Endothelial cell of umbilical vein (primary cell): ENCODE measurements around the gene NELFCD. TPM values are rescaled to one million over a fixed set of nuclear protein-coding genes. Genes with fewer than 3 reads are reported as not detected.

Experiments used
- BruUV-seq: library from RNA; stranded (reverse); fragments of 400-500 nt; replicated peaks from 2 replicates; lab custom pipeline; 2021; lab: Mats Ljungman, UMichigan
- CTCF ChIA-PET: fragments of 300-600, 350-600 bp; sonication (Branson Sonifier 250); formaldehyde crosslinking; loops from one replicate; lab custom pipeline; 2021; ENCODE audit warnings: antibody characterized with exemption, inconsistent platforms; lab: Charles Lee
- POLR2A ChIA-PET: fragments of 300-600, 350-600 bp; sonication (Branson Sonifier 250); formaldehyde crosslinking; loops from one replicate; lab custom pipeline; 2021; ENCODE audit warnings: antibody characterized with exemption, inconsistent platforms; lab: Charles Lee
- DNase-seq: peaks from one replicate; pipeline ENCODE4 v3.0.0-alpha.2; 2011; ENCODE audit warnings: low read depth, low spot score
- FAIRE-seq: peaks from 2 replicates; lab custom pipeline; 2011; peaks lifted over from hg19 to GRCh38; lab: Jason Lieb, UNC
- H2AFZ ChIP-seq: 2 replicates; pipeline ENCODE4 v1.6.0; 2012; ENCODE audit warnings: low read depth, low read length, control low read depth, inconsistent platforms
- H3K27ac ChIP-seq: 2 replicates; pipeline ENCODE4 v1.5.1; 2011; ENCODE audit warnings: low read depth, mild to moderate bottlenecking, control low read depth, low read length, moderate library complexity; ENCODE audit not compliant: insufficient read depth
- H3K27me3 ChIP-seq, 2 experiments: 2 replicates each; pipeline versions ENCODE4 v1.6.0 to v1.6.1; 2011; ENCODE audit warnings: low read length in 2 of 2, mixed read lengths in 1 of 2; ENCODE audit not compliant: control insufficient read depth in 2 of 2, insufficient read depth in 2 of 2
- H3K36me3 ChIP-seq, 2 experiments: 2 replicates in 1 of 2; 3 replicates in 1 of 2; pipeline ENCODE4 v1.5.1; 2011; ENCODE audit warnings: low read length in 2 of 2, mild to moderate bottlenecking in 1 of 2, moderate library complexity in 1 of 2; ENCODE audit not compliant: control insufficient read depth in 2 of 2, insufficient read depth in 2 of 2; ENCODE audit errors: extremely low read depth in 1 of 2
- H3K4me1 ChIP-seq: 3 replicates; pipeline ENCODE4 v1.5.1; 2011; ENCODE audit warnings: mild to moderate bottlenecking, low read length; ENCODE audit not compliant: control insufficient read depth, insufficient read depth; ENCODE audit errors: extremely low read depth
- H3K4me2 ChIP-seq: 2 replicates; pipeline ENCODE4 v1.6.1; 2011; ENCODE audit warnings: low read length, control low read depth, mixed read lengths; ENCODE audit not compliant: insufficient read depth
- H3K4me3 ChIP-seq, 3 experiments: fragments of 200-600 bp in 1 of 3; sonication (generic), shearing (Covaris generic) in 1 of 3; replicated peaks in 1 of 3; 2 replicates each; pipeline ENCODE4 v1.5.1; 2011 to 2016; ENCODE audit warnings: control low read depth in 3 of 3, low read length in 3 of 3, mild to moderate bottlenecking in 2 of 3, inconsistent platforms in 1 of 3, low read depth in 1 of 3, moderate library complexity in 1 of 3; ENCODE audit not compliant: insufficient read depth in 1 of 3
- H3K79me2 ChIP-seq: 2 replicates; pipeline ENCODE4 v1.6.0; 2012; ENCODE audit warnings: low read length, inconsistent platforms; ENCODE audit not compliant: control insufficient read depth, insufficient read depth
- H3K9ac ChIP-seq: replicated peaks from 2 replicates; pipeline ENCODE3; 2011; ENCODE audit warnings: low read length, control low read depth; ENCODE audit not compliant: insufficient read depth; ENCODE audit errors: extremely low read depth
- H3K9me1 ChIP-seq: replicated peaks from 3 replicates; pipeline ENCODE4 v1.6.0; 2011; ENCODE audit warnings: mild to moderate bottlenecking, low read length; ENCODE audit not compliant: control insufficient read depth, insufficient read depth; ENCODE audit errors: extremely low read depth
- H3K9me3 ChIP-seq: replicated peaks from 2 replicates; pipeline ENCODE4 v1.5.1; 2012; ENCODE audit warnings: low read length, inconsistent platforms; ENCODE audit not compliant: control insufficient read depth, insufficient read depth
- H4K20me1 ChIP-seq: replicated peaks from 2 replicates; pipeline ENCODE3; 2011; ENCODE audit warnings: mild to moderate bottlenecking, low read length; ENCODE audit not compliant: control insufficient read depth, insufficient read depth; ENCODE audit errors: extremely low read depth
- CTCF ChIP-seq, 2 donors: IDR thresholded peaks; 1 replicate in 1 of 2; 2 replicates in 1 of 2; pipeline ENCODE4 v1.5.1; 2011; ENCODE audit warnings: low read length in 2 of 2, mild to moderate bottlenecking in 2 of 2, moderate library complexity in 2 of 2, control low read depth in 1 of 2, inconsistent platforms in 1 of 2, low read depth in 1 of 2; ENCODE audit not compliant: insufficient read depth in 1 of 2; ENCODE audit errors: extremely low read depth in 1 of 2
- EZH2 ChIP-seq: IDR thresholded peaks from 2 replicates; pipeline ENCODE4 v1.6.1; 2012; ENCODE audit warnings: borderline replicate concordance, low read depth, mild to moderate bottlenecking, moderate library complexity, low read length, inconsistent platforms; ENCODE audit not compliant: severe bottlenecking
- FOS ChIP-seq: IDR thresholded peaks from 2 replicates; pipeline ENCODE4 v1.6.1; 2011; ENCODE audit warnings: mild to moderate bottlenecking, low read length, moderate library complexity, borderline replicate concordance; ENCODE audit not compliant: insufficient read depth
- GATA2 ChIP-seq: IDR thresholded peaks from 2 replicates; pipeline ENCODE4 v1.7.0; 2011; ENCODE audit warnings: low read depth, mild to moderate bottlenecking, moderate library complexity, mixed read lengths, low read length; ENCODE audit not compliant: insufficient read length, insufficient read depth
- JUN ChIP-seq: IDR thresholded peaks from 2 replicates; pipeline ENCODE4 v1.6.1; 2011; ENCODE audit warnings: borderline replicate concordance, low read depth; ENCODE audit not compliant: insufficient read length, insufficient read depth
- MAX ChIP-seq: IDR thresholded peaks from 2 replicates; pipeline ENCODE4 v1.6.1; 2011; ENCODE audit not compliant: insufficient read depth, insufficient read length
- MYC ChIP-seq: IDR thresholded peaks from one replicate; pipeline ENCODE4 v1.6.1; 2011; ENCODE audit warnings: mild to moderate bottlenecking, low read depth, low read length
- POLR2A ChIP-seq: IDR thresholded peaks from 2 replicates; pipeline ENCODE4 v1.6.1; 2012; ENCODE audit warnings: low read depth, mild to moderate bottlenecking, control low read depth, low read length
- POLR2AphosphoS5 ChIP-seq: IDR thresholded peaks from 2 replicates; pipeline ENCODE4 v1.6.1; 2012; ENCODE audit warnings: low read depth, mild to moderate bottlenecking, control low read depth, low read length, moderate library complexity; ENCODE audit not compliant: insufficient read depth
- dilution Hi-C: fragments of 300-500 bp; cut with MboI; formaldehyde crosslinking; loops from one replicate; pipeline ENCODE4 v1.15.0; 2019; ENCODE audit warnings: low sequenced_read_pairs; ENCODE audit not compliant: extremely low pct_ligation_motif_present
- intact Hi-C: fragments of 100-400 bp; cut with micrococcal nuclease; formaldehyde crosslinking; loops from one replicate; pipeline ENCODE4 v1.10.0; 2022
- polyA plus RNA-seq, 4 experiments: library from polyadenylated mRNA; depleted of rRNA in 3 of 4; stranded (reverse) in 3 of 4; unstranded in 1 of 4; fragments of >200 nt; gene quantifications; 2 replicates each; pipeline versions ENCODE4 v1.2.1 to v1.2.3, GENCODE V29; 2011 to 2012; ENCODE audit warnings: missing spikeins in 1 of 4
- total RNA-seq: library from RNA; stranded (reverse); gene quantifications from 2 replicates; pipeline ENCODE4 v1.2.3, GENCODE V29; 2021

The NELFCD gene
- total and polyA plus RNA-seq, 2 donors (not counting 3 experiments of a cell fraction or from before 2014, with no cell fraction given), result 90.1 to 92.5 TPM

- Histone ChIP-seq H3K27me3 (no peaks in the 10 kb centered on the region), H3K4me3 (peak overlapping the region; percentile 64 to 74 (median 68)), H3K4me2 (peak overlapping the region; percentile 81), H3K9ac (peak overlapping the region; percentile 94), H3K9me1 (no peaks in the 10 kb centered on the region), H3K79me2 (peaks cover 42% of the 10 kb centered on the region), H3K9me3 (no peaks in the 10 kb centered on the region), H4K20me1 (no peaks in the 10 kb centered on the region), H3K27ac (peak overlapping the region; percentile 89), H3K4me1 (peaks cover 35% of the 10 kb centered on the region), H2AFZ (peak overlapping the region; percentile 13), H3K36me3 (peaks cover 0 to 18% of the 10 kb centered on the region in 2 experiments)
- BruUV-seq, result no TSS peak
- intact Hi-C loops, result loop anchor here (1.0 kb wide), 1 partner anchor 26 kb away; the partner anchor contains the start of gene ATP5F1E
- dilution Hi-C loops, result no loop called here
- CTCF ChIA-PET, result interaction anchor here (1.2 to 1.5 kb wide), 2 partner anchors 11 to 26 kb away, joined by 3 to 6 read pairs; partner anchors contain the start of gene ATP5F1E
- peak; percentile 34 for DNase-seq
- FAIRE-seq, result no peak
- POLR2A ChIA-PET, result no interaction called here
- TF ChIP-seq FOS (no peak), POLR2AphosphoS5 (peak; percentile 44), EZH2 (no peak)
These were observed 25.3 kb downstream of the NELFCD start for GRCh38 chr20:59006167-59006863.

- Histone ChIP-seq H3K27ac (peak within 1 kb of the TSS; percentile 89), H4K20me1 (no peaks in the 10 kb centered on the region), H3K79me2 (peaks cover 42% of the 10 kb centered on the region), H3K9ac (peak within 1 kb of the TSS; percentile 94), H3K27me3 (no peaks in the 10 kb centered on the region), H3K9me1 (no peaks in the 10 kb centered on the region), H3K4me3 (peak within 1 kb of the TSS; percentile 64 to 74 (median 68)), H3K4me2 (peak within 1 kb of the TSS; percentile 81), H2AFZ (peak within 1 kb of the TSS; percentile 15), H3K36me3 (peaks cover 0 to 10% of the 10 kb centered on the region in 2 experiments), H3K4me1 (peaks cover 41% of the 10 kb centered on the region), H3K9me3 (no peaks in the 10 kb centered on the region)
- peak; percentile 34 for DNase-seq
- ChIA-PET POLR2A (no interaction called here), CTCF (interaction anchor here (1.2 kb wide), 1 partner anchor 11 kb away, joined by 3 read pairs; no protein-coding TSS in a partner anchor)
- no TSS peak for BruUV-seq
- peak; percentile 8 for FAIRE-seq
- intact Hi-C loops (loop anchor here (1.0 kb wide), 1 partner anchor 25 kb away; the partner anchor contains the start of gene ATP5F1E), dilution Hi-C loops (no loop called here)
- TF ChIP-seq MAX (no peak), FOS (no peak), EZH2 (no peak), JUN (no peak), POLR2A (peak; percentile 81), GATA2 (no peak), MYC (no peak), CTCF (IDR thresholded peaks at IDR 0.05; ENCODE audit: extremely low read depth in 1 of 2, insufficient read depth in 1 of 2, low read depth in 1 of 2, low read length in 2 of 2) (no peak), POLR2AphosphoS5 (peak; percentile 81)
These were observed 26.0 kb downstream of the NELFCD start, which contains the start of gene CTSZ for GRCh38 chr20:59006864-59007664. Gene CTSZ (minus strand): TSS chr20:59007254. CDS start chr20:59007128, 126 bp downstream.
